Muscle of leg (tissue), 11 donors: ENCODE measurements around the gene HSD11B1L. TPM values are rescaled to one million over a fixed set of nuclear protein-coding genes. Genes with fewer than 3 reads are reported as not detected.

Experiments used
- DNase-seq: peaks from one replicate; pipeline ENCODE4 v3.0.0; 2013
- H3K27ac ChIP-seq: one replicate; pipeline ENCODE4 v1.5.1; 2013; ENCODE audit warnings: mild to moderate bottlenecking, low read length, control low read depth
- H3K27me3 ChIP-seq: one replicate; pipeline ENCODE4 v1.6.1; 2013; ENCODE audit warnings: low read length; ENCODE audit not compliant: control insufficient read depth, insufficient read depth
- H3K36me3 ChIP-seq: one replicate; pipeline ENCODE4 v1.6.1; 2013; ENCODE audit warnings: low read length; ENCODE audit not compliant: control insufficient read depth, insufficient read depth
- H3K4me1 ChIP-seq: one replicate; pipeline ENCODE4 v1.6.1; 2013; ENCODE audit warnings: low read length; ENCODE audit not compliant: control insufficient read depth, insufficient read depth
- H3K4me3 ChIP-seq: one replicate; pipeline ENCODE4 v1.5.1; 2013; ENCODE audit warnings: low read length, control low read depth
- H3K9me3 ChIP-seq: replicated peaks from 2 replicates; pipeline ENCODE4 v1.6.1; 2013; ENCODE audit warnings: low read depth, low read length; ENCODE audit not compliant: control insufficient read depth
- WGBS: methylation state at CpG from one replicate; pipeline ENCODE4 v1.1.5; 2013; ENCODE audit warnings: missing lambda C conversion rate; ENCODE audit not compliant: insufficient coverage; 5-methylcytosine and 5-hydroxymethylcytosine counted together
- polyA plus RNA-seq, 8 donors: library from polyadenylated mRNA; unstranded; fragments of 120-200 nt; gene quantifications; one replicate each; pipeline versions ENCODE4 v1.2.1 to v1.2.3, GENCODE V29; 2013; ENCODE audit warnings: inconsistent platforms in 1 of 8, low replicate concordance in 1 of 8; ENCODE audit not compliant: insufficient read length in 8 of 8, insufficient read depth in 1 of 8
- total RNA-seq: library from RNA; stranded (reverse); fragments of 120-200 nt; gene quantifications from one replicate; pipeline ENCODE4 v1.2.4, GENCODE V29; 2013

Gene HSD11B1L
- total and polyA plus RNA-seq, 9 donors, result 4.2 to 6.7 (median 5.5) TPM

DNA sequence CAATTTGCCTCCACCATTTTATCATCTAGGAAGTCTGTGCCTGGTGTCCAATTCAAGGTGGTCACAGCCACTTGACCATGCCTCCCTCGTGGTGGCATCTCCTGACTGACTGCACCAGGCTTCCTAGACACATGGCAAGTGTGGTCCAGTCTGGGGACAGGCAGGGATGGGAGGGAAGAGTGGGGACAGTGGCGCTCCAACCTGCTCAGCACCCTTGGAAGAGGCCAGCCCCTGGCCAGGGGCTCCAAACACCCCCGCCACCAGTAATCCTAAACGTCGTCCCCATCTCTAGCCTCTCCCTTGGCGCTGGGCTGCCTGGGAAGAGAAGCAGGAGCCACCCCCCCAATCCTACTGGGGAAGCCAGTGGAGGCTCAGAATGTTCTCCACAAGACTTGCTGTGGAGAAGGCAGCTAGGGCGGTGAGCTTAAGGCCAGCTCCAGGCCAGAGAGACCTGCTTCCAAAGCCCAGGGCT lies 11.9 kb downstream of the HSD11B1L start:
- no peak overlapping the region for H3K4me3 ChIP-seq
- H3K4me1 ChIP-seq, result peaks cover 58% of the 10 kb centered on the region
- peaks cover 58% of the 10 kb centered on the region for H3K36me3 ChIP-seq
- H3K27me3 ChIP-seq, result no peaks in the 10 kb centered on the region
- WGBS, result no CpG with 5 or more reads among the region's 7 CpGs
- peak overlapping the region; percentile 75 for H3K27ac ChIP-seq
- DNase-seq, result no peak
- no peaks in the 10 kb centered on the region for H3K9me3 ChIP-seq

GRCh38 chr19:5693195-5694166 lies 12.7 kb downstream of the HSD11B1L start:
- WGBS, result 73% methylated on average over 28 of the region's 39 CpGs
- Histone ChIP-seq H3K9me3 (no peaks in the 10 kb centered on the region), H3K4me1 (peaks cover 58% of the 10 kb centered on the region), H3K4me3 (no peak overlapping the region), H3K27ac (peak overlapping the region; percentile 75), H3K36me3 (peaks cover 62% of the 10 kb centered on the region), H3K27me3 (no peaks in the 10 kb centered on the region)
- DNase-seq, result peak; percentile 63

DNA sequence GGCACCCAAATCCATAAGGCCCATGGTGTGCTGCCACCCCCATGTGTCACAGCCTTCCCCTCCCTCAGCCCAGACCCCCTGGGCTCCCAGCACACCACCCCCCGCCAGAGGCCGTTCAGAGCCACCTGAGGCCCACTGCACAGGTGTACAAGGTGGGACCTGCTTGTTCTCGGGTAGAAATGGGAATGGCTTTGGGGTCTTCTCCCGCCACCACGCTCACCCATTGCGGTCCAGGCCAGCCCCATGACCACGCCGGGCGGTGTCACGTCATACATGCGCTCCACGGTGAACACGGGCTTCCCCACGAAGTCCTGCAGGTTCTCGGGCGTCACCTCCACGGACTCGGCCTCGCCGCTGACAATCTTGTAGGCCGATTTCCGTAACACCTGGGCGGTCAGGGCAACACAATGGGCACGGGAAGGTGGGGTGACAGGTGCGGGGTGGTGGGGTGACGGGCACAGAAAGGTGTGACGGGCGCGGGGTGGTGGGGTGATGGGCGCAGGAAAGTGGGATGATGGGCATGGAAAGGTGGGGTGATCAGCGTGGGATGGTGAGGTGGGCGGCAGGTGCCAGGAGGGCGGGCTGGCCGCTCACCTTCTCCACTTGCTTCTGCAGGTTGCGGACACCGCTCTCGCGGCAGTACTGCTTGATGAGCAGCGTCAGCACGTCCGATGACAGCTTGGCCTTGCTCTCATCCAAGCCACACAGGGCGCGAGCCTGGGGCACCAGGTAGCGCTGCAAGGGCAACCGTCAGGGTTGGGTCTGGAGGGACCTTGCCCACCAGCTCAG lies 13.5 kb downstream of the HSD11B1L start:
- Histone ChIP-seq H3K27ac (peak overlapping the region; percentile 23), H3K27me3 (no peaks in the 10 kb centered on the region), H3K4me1 (peaks cover 58% of the 10 kb centered on the region), H3K36me3 (peaks cover 71% of the 10 kb centered on the region), H3K9me3 (no peaks in the 10 kb centered on the region), H3K4me3 (no peak overlapping the region)
- 92% methylated on average over 43 of the region's 45 CpGs for WGBS
- no peak for DNase-seq

GRCh38 chr19:5694956-5695648 lies 14.3 kb downstream of the HSD11B1L start:
- Histone ChIP-seq H3K4me1 (peaks cover 55% of the 10 kb centered on the region), H3K4me3 (no peak overlapping the region), H3K27ac (peak overlapping the region; percentile 29), H3K27me3 (no peaks in the 10 kb centered on the region), H3K36me3 (peaks cover 73% of the 10 kb centered on the region), H3K9me3 (no peaks in the 10 kb centered on the region)
- no peak for DNase-seq
- 67% methylated on average over 7 of the region's 8 CpGs for WGBS

DNA sequence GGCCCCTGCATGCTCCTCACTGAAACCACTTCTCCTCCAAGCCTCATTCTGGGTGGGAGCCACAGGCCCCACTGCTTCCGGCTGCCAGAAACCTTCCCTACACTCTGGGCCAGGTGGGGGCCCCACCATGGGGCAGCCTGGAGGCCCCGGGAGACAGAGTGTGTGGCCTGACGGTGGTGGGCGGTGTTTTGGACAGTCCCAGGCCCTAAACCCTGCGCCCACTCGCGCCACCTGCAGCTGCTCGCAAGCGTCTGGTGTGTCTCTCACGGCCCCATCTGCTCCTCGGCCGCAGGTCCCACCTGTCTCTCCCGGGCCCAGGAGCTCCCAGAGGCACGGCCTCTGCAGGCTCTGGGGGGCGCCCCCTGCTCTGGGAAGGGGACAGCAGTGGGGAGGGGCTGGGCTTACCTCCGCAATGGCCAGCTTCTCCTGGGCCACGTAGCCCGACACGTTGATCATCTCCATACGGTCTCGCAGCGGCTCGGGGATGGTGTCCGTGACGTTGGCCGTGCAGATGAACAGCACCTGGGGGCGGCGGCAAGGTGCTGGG lies 14.9 kb downstream of the HSD11B1L start:
- H3K9me3 ChIP-seq, result no peaks in the 10 kb centered on the region
- H3K4me1 ChIP-seq, result peaks cover 54% of the 10 kb centered on the region
- DNase-seq, result peak; percentile 50
- peak overlapping the region; percentile 29 for H3K27ac ChIP-seq
- 71% methylated on average over 24 of the region's 28 CpGs for WGBS
- no peaks in the 10 kb centered on the region for H3K27me3 ChIP-seq
- H3K36me3 ChIP-seq, result peaks cover 79% of the 10 kb centered on the region
- H3K4me3 ChIP-seq, result no peak overlapping the region

DNA sequence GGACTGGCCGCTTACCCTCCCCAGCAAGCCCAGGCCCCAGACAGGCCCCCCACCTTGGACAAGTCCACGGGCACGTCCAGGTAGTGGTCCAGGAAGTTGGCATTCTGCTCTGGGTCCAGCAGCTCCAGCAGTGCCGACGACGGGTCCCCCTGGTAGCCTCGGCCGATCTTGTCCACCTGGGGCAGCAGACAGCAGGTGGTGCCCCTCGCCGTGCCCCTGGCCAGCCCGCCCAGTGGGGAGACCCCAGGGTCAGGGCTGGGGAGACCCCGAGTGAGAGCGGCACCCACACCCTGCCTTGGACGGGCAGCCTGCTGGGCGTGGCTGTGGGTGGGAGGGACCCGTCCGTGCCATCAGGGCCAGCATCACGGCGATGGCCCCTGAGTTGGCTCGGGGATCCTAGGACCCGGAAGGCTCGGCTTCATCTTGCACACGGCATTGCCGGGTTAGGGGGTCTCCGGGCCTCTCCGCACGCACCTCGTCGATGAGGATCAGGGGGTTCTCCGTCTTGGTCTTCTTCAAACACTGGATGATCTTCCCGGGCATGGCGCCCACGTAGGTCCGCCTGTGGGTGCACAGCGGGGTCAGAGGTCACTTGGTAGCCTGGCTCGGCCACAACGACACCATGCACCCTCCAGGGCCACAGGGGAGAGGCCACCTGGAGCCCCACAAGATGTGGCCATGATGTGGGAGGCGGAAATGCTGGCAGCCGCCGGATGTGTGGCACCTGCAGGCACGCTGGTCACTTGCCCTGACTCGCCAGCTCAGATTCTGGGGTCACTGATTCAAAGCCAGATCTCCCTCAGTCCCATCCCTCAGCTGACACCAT lies 15.6 kb downstream of the HSD11B1L start:
- Histone ChIP-seq H3K27me3 (no peaks in the 10 kb centered on the region), H3K4me1 (peaks cover 47% of the 10 kb centered on the region), H3K36me3 (peaks cover 80% of the 10 kb centered on the region)

GRCh38 chr19:5697022-5697889 lies 16.4 kb downstream of the HSD11B1L start:
- Histone ChIP-seq H3K27me3 (no peaks in the 10 kb centered on the region), H3K27ac (no peak overlapping the region), H3K36me3 (peaks cover 72% of the 10 kb centered on the region), H3K4me1 (peaks cover 38% of the 10 kb centered on the region), H3K4me3 (no peak overlapping the region), H3K9me3 (no peaks in the 10 kb centered on the region)
- 68% methylated on average over 24 of the region's 25 CpGs for WGBS
- DNase-seq, result no peak

More for the DNA sequence above, 15.6 kb downstream of the HSD11B1L start:
- no peak for DNase-seq
- Histone ChIP-seq H3K4me3 (no peak overlapping the region), H3K27ac (no peak overlapping the region), H3K9me3 (no peaks in the 10 kb centered on the region)
- 86% methylated on average over 40 of the region's 42 CpGs for WGBS

DNA sequence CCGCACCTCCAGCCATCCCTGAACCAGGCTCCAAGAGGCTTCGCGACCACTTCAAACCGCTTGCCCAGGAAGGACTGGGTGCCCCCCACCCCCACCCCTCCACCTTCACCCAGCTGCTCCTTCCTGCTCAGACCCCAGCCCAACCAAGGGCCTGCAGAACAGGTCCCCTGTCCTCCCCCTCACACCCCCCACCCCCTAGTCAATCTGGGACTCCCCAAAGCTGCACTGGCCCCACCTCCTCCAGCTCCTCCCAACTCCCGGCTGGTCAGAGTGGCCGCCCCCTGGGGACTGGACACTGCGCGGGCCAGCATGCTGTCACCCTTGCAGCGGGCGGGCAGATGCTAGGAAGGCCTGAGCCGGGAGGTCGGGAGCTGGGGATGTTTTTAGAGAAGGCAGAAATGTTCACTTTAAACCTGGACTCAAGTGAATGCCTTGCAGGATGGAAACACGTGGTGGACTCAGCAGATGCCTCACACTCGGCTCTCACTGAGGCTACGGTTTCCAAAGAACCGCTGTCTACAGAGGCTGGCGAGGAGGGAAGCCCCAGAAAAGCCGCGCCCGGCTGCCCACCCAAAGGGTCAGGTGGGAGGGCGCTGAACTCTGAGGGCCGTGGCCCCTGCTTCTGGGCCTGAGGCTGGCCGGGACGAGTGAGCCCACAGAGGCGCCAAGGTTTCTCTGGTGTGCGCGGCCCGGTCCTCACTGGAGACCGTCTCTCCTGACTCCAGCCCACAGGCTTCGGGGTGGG lies 17.2 kb downstream of the HSD11B1L start:
- Histone ChIP-seq H3K9me3 (no peaks in the 10 kb centered on the region), H3K4me3 (no peak overlapping the region), H3K27ac (no peak overlapping the region), H3K4me1 (peaks cover 30% of the 10 kb centered on the region), H3K27me3 (no peaks in the 10 kb centered on the region), H3K36me3 (peaks cover 64% of the 10 kb centered on the region)
- WGBS, result 78% methylated on average over 26 of the region's 30 CpGs
- DNase-seq, result no peak
